ENCODE data around the gene OPN4.

Gene OPN4

DNA sequence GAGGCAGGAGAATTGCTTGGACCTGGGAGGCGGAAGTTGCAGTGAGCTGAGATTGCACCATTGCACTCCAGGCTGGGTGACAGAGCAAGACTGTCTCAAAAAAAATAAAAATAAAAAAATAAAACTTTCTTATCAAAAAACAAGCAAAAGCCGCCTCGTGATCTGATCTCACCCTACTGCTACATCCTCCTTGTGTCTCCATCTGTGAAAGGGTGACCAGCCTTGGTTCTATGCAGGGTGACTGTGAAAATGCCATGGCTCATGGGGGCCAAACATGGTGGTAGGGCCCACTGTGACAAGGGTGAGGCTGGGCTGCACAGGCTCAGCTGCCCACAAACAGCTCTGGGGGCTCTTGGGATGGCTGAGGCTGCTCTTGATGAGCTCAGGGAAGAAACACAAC is 968 bp upstream of the OPN4 start:
- H3K4me3 ChIP-seq (ENCODE audit: low read depth, low read length): no peak overlapping the region
- no peaks in the 10 kb centered on the region for H3K36me3 ChIP-seq (replicated peaks)
- DNase-seq: no peak
- TF ChIP-seq, protein P1, sequence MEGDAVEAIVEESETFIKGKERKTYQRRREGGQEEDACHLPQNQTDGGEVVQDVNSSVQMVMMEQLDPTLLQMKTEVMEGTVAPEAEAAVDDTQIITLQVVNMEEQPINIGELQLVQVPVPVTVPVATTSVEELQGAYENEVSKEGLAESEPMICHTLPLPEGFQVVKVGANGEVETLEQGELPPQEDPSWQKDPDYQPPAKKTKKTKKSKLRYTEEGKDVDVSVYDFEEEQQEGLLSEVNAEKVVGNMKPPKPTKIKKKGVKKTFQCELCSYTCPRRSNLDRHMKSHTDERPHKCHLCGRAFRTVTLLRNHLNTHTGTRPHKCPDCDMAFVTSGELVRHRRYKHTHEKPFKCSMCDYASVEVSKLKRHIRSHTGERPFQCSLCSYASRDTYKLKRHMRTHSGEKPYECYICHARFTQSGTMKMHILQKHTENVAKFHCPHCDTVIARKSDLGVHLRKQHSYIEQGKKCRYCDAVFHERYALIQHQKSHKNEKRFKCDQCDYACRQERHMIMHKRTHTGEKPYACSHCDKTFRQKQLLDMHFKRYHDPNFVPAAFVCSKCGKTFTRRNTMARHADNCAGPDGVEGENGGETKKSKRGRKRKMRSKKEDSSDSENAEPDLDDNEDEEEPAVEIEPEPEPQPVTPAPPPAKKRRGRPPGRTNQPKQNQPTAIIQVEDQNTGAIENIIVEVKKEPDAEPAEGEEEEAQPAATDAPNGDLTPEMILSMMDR (IDR thresholded peaks at IDR 0.05; ENCODE audit: low read depth, low read length, missing control alignments): no peak
- H3K27me3 ChIP-seq (replicated peaks): no peaks in the 10 kb centered on the region
- no peak overlapping the region for H3K27ac ChIP-seq
- in situ Hi-C loops (cut with HindIII; ENCODE audit: low pct_ligation_motif_present, low sequenced_read_pairs): no loop called here

DNA sequence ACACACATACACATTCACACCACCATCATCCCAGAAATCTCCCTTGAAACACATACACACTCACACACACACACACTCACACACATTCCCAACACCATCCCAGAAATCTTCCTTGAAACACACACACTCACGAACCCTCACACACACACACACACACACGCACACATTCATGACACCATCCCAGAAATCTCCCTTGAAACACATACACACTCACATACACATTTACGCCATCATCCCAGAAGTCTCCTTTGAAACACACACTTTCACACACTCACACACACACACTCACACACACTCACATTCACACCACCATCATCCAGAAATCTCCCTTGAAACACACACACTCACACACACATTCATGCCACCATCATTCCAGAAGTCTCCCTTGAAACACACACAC is 360 bp upstream of the OPN4 start:
- in situ Hi-C loops (cut with HindIII; ENCODE audit: low pct_ligation_motif_present, low sequenced_read_pairs): no loop called here
- TF ChIP-seq, protein P1 (IDR thresholded peaks at IDR 0.05; ENCODE audit: low read depth, low read length, missing control alignments): no peak

DNA sequence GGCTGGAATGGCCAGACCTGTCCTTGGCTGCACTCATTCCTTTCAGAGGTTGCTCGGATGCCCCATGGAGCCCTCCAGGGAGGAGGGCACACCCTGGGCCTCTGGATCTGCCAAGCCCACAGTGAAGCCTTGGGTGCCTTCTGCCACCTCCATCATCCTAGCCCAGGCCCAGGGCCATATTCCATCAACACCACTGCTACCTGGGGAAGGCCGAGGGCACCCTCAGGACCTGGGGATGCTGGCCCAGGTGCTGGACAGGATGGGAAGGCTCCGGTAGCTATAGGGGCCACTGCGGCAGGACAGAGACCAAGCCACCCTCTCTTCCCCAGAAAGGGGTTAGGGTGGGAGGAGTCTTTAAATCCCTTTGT is 810 bp downstream of the OPN4 start:
- no peak for DNase-seq
- H3K27ac ChIP-seq: no peak overlapping the region
- no peak overlapping the region for H3K4me3 ChIP-seq (ENCODE audit: low read depth, low read length)
- no peaks in the 10 kb centered on the region for H3K36me3 ChIP-seq (replicated peaks)
- in situ Hi-C loops (cut with HindIII; ENCODE audit: low pct_ligation_motif_present, low sequenced_read_pairs): no loop called here
- TF ChIP-seq, protein P1 (IDR thresholded peaks at IDR 0.05; ENCODE audit: low read depth, low read length, missing control alignments): no peak
- H3K27me3 ChIP-seq (replicated peaks): no peaks in the 10 kb centered on the region

More for the DNA sequence above, 360 bp upstream of the OPN4 start:
- Histone ChIP-seq H3K36me3 (replicated peaks) (no peaks in the 10 kb centered on the region), H3K4me3 (ENCODE audit: low read depth, low read length) (no peak overlapping the region), H3K27ac (no peak overlapping the region), H3K27me3 (replicated peaks) (no peaks in the 10 kb centered on the region)
- DNase-seq: no peak

DNA sequence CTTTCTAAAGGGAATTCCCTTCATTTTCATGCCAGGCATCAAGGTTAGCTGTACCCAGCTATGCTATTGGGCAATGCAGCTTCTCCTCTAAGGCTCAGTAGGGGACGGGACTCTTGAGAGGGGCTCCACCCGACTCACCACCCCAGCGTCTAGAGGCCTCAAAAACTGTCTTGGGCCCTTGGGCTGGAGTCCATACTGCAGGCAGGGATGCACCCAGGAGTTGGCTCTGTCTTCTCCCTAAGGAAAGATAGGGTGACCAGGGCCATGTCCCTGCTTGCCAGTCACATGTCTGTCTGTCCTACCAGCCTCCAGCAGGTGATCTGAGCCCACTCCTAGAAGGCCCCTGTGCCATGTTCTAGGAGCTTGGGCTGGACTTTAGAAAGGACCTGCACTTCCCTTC is 1.2 kb downstream of the OPN4 start:
- TF ChIP-seq, protein P1 (IDR thresholded peaks at IDR 0.05; ENCODE audit: low read depth, low read length, missing control alignments): no peak
- H3K27ac ChIP-seq: no peak overlapping the region
- in situ Hi-C loops (cut with HindIII; ENCODE audit: low pct_ligation_motif_present, low sequenced_read_pairs): no loop called here
- no peak overlapping the region for H3K4me3 ChIP-seq (ENCODE audit: low read depth, low read length)
- no peaks in the 10 kb centered on the region for H3K36me3 ChIP-seq (replicated peaks)
- DNase-seq: no peak
- H3K27me3 ChIP-seq (replicated peaks): no peaks in the 10 kb centered on the region

DNA sequence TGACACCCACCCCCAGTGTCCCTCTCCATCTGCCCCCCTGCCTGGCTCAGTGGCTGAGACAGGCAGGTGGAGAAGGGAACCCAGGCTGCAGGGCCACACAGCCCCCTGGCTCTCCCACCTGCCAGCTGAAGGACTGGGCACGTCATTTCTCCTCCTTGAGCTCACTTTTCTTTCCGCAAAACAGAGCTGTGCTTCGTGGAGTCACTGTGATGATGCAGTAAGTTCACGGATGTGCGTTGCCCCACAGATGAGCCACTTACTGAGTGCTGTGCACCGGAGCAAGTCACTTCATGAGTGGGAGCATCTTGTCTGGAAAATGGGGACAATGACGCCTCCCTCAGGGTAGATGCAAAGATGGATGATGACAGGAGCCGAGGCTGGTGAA is 2.7 kb downstream of the OPN4 start:
- in situ Hi-C loops (cut with HindIII; ENCODE audit: low pct_ligation_motif_present, low sequenced_read_pairs): no loop called here
- TF ChIP-seq, protein P1 (IDR thresholded peaks at IDR 0.05; ENCODE audit: low read depth, low read length, missing control alignments): no peak
- DNase-seq: no peak
- no peaks in the 10 kb centered on the region for H3K27me3 ChIP-seq (replicated peaks)
- no peak overlapping the region for H3K27ac ChIP-seq
- H3K36me3 ChIP-seq (replicated peaks): no peaks in the 10 kb centered on the region
- no peak overlapping the region for H3K4me3 ChIP-seq (ENCODE audit: low read depth, low read length)

DNA sequence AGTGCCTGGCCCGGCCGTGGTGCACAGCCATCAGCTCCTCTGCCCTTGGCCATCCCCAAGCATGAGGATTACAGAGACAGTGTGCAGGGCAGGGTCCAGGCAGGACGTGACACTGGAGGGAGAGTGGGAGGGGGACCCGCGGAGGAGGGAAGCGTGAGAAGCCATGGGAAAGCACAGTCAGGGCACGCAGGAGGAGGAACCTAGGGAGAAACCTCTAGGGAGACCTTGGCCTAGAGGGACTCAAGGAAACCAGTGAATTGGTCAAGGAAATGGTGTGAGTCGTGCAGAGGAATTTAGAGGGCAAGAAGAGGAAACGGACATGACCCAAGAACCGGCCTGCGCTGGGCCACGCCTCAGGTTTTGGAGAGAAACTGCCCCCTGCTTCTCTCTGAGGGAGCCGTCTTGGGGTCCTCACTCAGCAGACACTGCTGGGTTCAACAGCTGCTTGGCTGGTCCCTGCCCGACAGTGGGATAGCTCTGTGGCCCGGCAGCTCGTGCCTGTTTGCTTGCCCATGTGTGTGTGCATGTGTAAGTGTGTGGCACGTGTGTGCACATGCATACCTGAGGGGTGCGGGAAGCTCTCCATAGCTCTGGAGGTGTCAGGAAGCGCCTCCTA is 3.2 kb downstream of the OPN4 start:
- H3K4me3 ChIP-seq (ENCODE audit: low read depth, low read length): no peak overlapping the region
- DNase-seq: no peak
- H3K36me3 ChIP-seq (replicated peaks): no peaks in the 10 kb centered on the region
- TF ChIP-seq, protein P1 (IDR thresholded peaks at IDR 0.05; ENCODE audit: low read depth, low read length, missing control alignments): no peak
- H3K27ac ChIP-seq: no peak overlapping the region
- in situ Hi-C loops (cut with HindIII; ENCODE audit: low pct_ligation_motif_present, low sequenced_read_pairs): no loop called here
- H3K27me3 ChIP-seq (replicated peaks): no peaks in the 10 kb centered on the region
